NCI-H2107 (cell line): Measurements from ENCODE around the gene CRYBA2.

Experiments
- DNase-seq: peaks from one replicate; lab custom pipeline; 2025; lab: John Stamatoyannopoulos, UW

CRYBA2 gene

DNA sequence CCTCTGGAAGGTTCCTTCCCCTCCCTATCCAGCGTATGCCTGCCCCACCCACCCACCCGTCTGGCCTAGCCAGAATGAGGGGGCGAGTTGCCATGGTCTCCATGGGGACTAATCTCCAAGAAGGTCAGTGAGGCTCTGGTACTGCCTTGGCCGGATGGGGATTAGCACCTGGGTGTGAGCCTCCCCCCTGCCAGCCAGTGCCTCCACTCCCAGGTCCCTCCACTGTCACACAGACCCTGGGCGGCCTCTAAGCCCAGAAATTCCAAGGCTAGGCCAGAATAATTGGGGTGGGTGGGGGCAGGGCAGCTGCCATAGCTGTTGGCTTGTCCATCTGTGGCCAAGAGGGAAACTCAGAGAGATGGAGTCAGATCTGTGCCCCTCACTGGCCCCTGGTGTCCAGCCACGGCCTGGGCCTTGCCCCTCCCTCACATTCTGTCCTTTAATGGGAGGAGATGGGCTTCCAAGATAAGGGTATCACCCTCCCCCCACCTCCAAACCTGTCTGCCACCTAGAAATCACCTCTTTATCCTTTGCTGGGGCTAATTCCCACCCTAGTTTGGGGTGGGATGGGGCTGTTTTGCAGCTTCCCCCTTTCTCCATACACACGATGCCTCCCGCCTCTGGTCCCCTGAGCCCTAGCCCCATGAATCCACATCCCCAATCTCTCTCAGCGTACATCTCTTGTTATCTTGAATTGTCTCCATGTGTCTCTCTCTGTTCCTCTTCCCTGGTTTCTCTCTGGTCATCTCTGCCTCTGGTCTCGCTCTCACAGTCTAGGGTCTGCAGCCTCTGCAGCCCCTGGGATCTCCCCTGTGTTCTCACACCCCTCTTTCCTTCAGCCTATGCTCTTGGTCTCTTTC is 6.0 kb upstream of the CRYBA2 start:
- DNase-seq: no peak

DNA sequence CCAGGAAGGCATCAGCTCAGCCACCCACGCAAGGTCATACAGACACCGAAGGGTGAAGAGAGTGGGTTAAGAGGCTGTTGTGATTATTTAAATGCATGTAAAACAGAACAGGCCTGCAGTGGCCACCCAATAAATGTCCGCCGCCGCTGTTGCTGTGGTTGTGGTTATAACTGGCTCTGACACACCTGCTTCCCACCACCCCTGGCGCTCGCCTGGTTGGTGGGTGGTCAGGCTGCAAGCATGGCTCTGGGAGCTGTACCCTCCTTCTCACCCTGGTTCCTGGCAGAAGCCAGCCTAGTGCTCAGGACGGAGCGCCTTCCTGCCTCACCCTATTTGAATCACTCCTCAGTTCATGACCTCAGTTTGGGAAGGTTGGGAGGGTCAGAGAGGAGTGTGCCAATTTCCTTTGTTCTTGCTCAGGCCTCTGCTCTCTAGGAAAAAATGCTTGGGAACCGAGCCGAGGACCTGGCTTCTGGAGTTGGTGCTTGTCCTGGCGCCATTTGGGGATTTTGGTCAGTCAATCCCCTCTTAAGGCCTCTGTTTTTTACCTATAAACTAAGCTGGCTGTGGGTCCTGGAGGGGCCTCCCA is 5.3 kb upstream of the CRYBA2 start:
- DNase-seq: no peak

GRCh38 chr2:218997731-218998130 is 4.5 kb upstream of the CRYBA2 start:
- no peak for DNase-seq

GRCh38 chr2:218996937-218997336 is 3.7 kb upstream of the CRYBA2 start:
- DNase-seq: peak; percentile 59

- peak; percentile 84 for DNase-seq
Measured at GRCh38 chr2:218995972-218996711, 2.9 kb upstream of the CRYBA2 start.

- no peak for DNase-seq
Measured at GRCh38 chr2:218995561-218995960, 2.3 kb upstream of the CRYBA2 start.

GRCh38 chr2:218992703-218993344 is 398 bp downstream of the CRYBA2 start:
- DNase-seq: no peak

- no peak for DNase-seq
Measured at GRCh38 chr2:218992196-218992595, 1.0 kb downstream of the CRYBA2 start.

GRCh38 chr2:218991674-218992168 is 1.5 kb downstream of the CRYBA2 start:
- DNase-seq: no peak

DNA sequence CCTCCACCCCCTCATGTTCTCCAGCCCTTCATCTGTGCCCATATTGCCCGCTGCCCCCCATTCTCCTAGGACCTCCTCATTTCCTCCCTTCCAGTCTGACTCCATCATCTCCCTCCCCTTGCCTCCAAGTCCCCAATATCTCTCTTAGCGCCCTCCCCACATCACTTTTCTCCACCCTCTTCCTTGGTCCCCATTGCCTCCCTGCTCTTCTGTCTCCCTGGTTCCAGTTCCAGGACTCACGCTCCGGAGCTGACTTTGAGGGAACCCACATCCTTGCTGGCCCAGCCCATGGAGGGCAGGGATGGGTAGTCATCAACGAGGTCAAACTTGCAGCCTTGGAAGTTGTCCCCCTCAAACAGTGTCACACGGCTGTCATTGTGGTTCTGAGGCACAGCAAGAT is 2.6 kb downstream of the CRYBA2 start:
- DNase-seq: no peak

GRCh38 chr2:218990052-218990451 is 3.2 kb downstream of the CRYBA2 start:
- no peak for DNase-seq

GRCh38 chr2:218988650-218989049 is 4.6 kb downstream of the CRYBA2 start:
- DNase-seq: no peak

DNA sequence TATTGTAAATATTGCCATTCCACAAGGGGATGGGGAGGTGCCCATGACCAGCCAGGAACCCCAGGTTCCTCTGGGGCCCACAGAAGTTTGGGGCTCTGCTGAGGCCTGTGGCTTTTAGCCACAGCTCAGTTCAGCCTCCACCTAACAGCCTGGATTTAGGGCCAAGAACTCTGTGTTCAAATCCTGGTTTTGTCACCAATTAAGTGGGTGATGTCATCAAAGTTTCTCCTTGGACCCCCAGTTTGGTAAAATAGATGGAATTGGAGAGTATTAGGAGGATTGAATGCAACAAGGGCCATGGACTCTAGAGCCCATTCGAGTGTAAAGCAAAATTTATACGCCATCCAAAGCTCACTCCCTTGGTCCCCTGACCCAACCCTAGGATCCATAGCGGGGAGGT is 5.1 kb downstream of the CRYBA2 start:
- no peak for DNase-seq

GRCh38 chr2:218986148-218986761 is 7.0 kb downstream of the CRYBA2 start:
- DNase-seq: no peak

- no peak for DNase-seq
Measured at GRCh38 chr2:218985325-218986091, 7.7 kb downstream of the CRYBA2 start.

- DNase-seq: no peak
Measured at GRCh38 chr2:218985021-218985324, 8.2 kb downstream of the CRYBA2 start, which contains the start of gene FEV. Gene FEV, minus strand, starts transcription at chr2:218985184. Its CDS starts 109 bp downstream, at chr2:218985075.

GRCh38 chr2:218984239-218985020 is 8.8 kb downstream of the CRYBA2 start:
- DNase-seq: no peak

GRCh38 chr2:218983934-218984238 is 9.3 kb downstream of the CRYBA2 start:
- no peak for DNase-seq

GRCh38 chr2:218983263-218983933 is 9.8 kb downstream of the CRYBA2 start:
- DNase-seq: no peak
